Fibroblast of lung (primary cell): ENCODE measurements around the gene C10orf71. TPM values are rescaled to one million over a fixed set of nuclear protein-coding genes. Genes with fewer than 3 reads are reported as not detected.

Source experiments
- DNase-seq, 2 donors: peaks; one replicate each; pipeline versions ENCODE4 v3.0.0 to v3.0.0-alpha.2; 2010; ENCODE audit warnings: low read depth in 2 of 2
- H2AFZ ChIP-seq: 2 replicates; pipeline ENCODE4 v1.5.1; 2012; ENCODE audit warnings: low read length, control low read depth, inconsistent platforms
- H3K27ac ChIP-seq: 2 replicates; pipeline ENCODE4 v1.5.1; 2011; ENCODE audit warnings: low read length, control low read depth; ENCODE audit not compliant: insufficient read depth
- H3K27me3 ChIP-seq: 2 replicates; pipeline ENCODE4 v1.5.1; 2011; ENCODE audit warnings: mild to moderate bottlenecking, low read length; ENCODE audit not compliant: control insufficient read depth, insufficient read depth
- H3K36me3 ChIP-seq: 2 replicates; pipeline ENCODE4 v1.5.1; 2011; ENCODE audit warnings: low read length; ENCODE audit not compliant: control insufficient read depth, insufficient read depth
- H3K4me1 ChIP-seq: 2 replicates; pipeline ENCODE4 v1.5.1; 2011; ENCODE audit warnings: low read length; ENCODE audit not compliant: control insufficient read depth, insufficient read depth; ENCODE audit errors: extremely low read depth
- H3K4me2 ChIP-seq: 2 replicates; pipeline ENCODE4 v1.5.1; 2011; ENCODE audit warnings: low read length, control low read depth; ENCODE audit not compliant: insufficient read depth; ENCODE audit errors: extremely low read depth
- H3K4me3 ChIP-seq, 4 experiments: fragments of 200-600 bp in 1 of 4; sonication (generic) in 1 of 4; replicated peaks in 1 of 4; 2 replicates each; pipeline ENCODE4 v1.5.1; 2011 to 2016; ENCODE audit warnings: low read length in 4 of 4, low read depth in 3 of 4, mild to moderate bottlenecking in 3 of 4, control low read depth in 2 of 4, inconsistent platforms in 1 of 4, mixed read lengths in 1 of 4; ENCODE audit not compliant: insufficient read depth in 1 of 4; ENCODE audit errors: control extremely low read depth in 1 of 4
- H3K79me2 ChIP-seq: 2 replicates; pipeline ENCODE4 v1.5.1; 2012; ENCODE audit warnings: mild to moderate bottlenecking, low read length, inconsistent platforms; ENCODE audit not compliant: control insufficient read depth, insufficient read depth
- H3K9ac ChIP-seq: 2 replicates; pipeline ENCODE4 v1.5.1; 2011; ENCODE audit warnings: mild to moderate bottlenecking, low read length, control low read depth; ENCODE audit not compliant: insufficient read depth
- H3K9me3 ChIP-seq: 2 replicates; pipeline ENCODE4 v1.5.1; 2012; ENCODE audit warnings: low read depth, low read length; ENCODE audit not compliant: control insufficient read depth, insufficient read depth
- H4K20me1 ChIP-seq: 2 replicates; pipeline ENCODE4 v1.5.1; 2011; ENCODE audit warnings: low read length; ENCODE audit not compliant: control insufficient read depth, insufficient read depth; ENCODE audit errors: extremely low read depth
- CTCF ChIP-seq, 2 donors: IDR thresholded peaks in 1 of 2; conservative IDR thresholded peaks in 1 of 2; 1 replicate in 1 of 2; 2 replicates in 1 of 2; pipeline ENCODE4 v1.5.1; 2011 to 2012; ENCODE audit warnings: low read length in 2 of 2, control low read depth in 1 of 2, inconsistent platforms in 1 of 2, low read depth in 1 of 2, mild to moderate bottlenecking in 1 of 2
- EZH2 ChIP-seq: IDR thresholded peaks from 2 replicates; pipeline ENCODE4 v1.5.1; 2012; ENCODE audit warnings: low read length, control low read depth, mild to moderate bottlenecking; ENCODE audit errors: missing control alignments
- polyA plus RNA-seq, 2 donors: library from polyadenylated mRNA; depleted of rRNA in 1 of 2; stranded (reverse) in 1 of 2; unstranded in 1 of 2; fragments of >200 nt; gene quantifications; 2 replicates each; pipeline ENCODE4 v1.2.1, GENCODE V29; 2011 to 2012; ENCODE audit warnings: missing spikeins in 1 of 2
- total RNA-seq: library from RNA; depleted of rRNA; stranded (reverse); fragments of >200 nt; gene quantifications from 2 replicates; pipeline ENCODE4 v1.2.1, GENCODE V29; 2014

C10orf71 gene
- total and polyA plus RNA-seq, 2 donors (not counting 1 experiment from before 2014, with no cell fraction given), result not detected

GRCh38 chr10:49296836-49297235 lies 2.1 kb upstream of the C10orf71 start:
- TF ChIP-seq EZH2 (no peak), CTCF (conservative IDR thresholded peaks at IDR 0.05 in 1 of 2, IDR thresholded peaks at IDR 0.05 in 1 of 2; ENCODE audit: low read depth in 1 of 2, low read length in 2 of 2) (no peak)
- H4K20me1 ChIP-seq, result no peaks in the 10 kb centered on the region
- no peak for DNase-seq
- H3K4me1 ChIP-seq, result no peaks in the 10 kb centered on the region
- H2AFZ ChIP-seq, result no peak overlapping the region
- no peaks in the 10 kb centered on the region for H3K9me3 ChIP-seq
- peaks cover 11% of the 10 kb centered on the region for H3K27me3 ChIP-seq
- no peaks in the 10 kb centered on the region for H3K36me3 ChIP-seq
- no peak overlapping the region for H3K4me3 ChIP-seq
- no peak overlapping the region for H3K4me2 ChIP-seq
- no peaks in the 10 kb centered on the region for H3K79me2 ChIP-seq
- no peak overlapping the region for H3K27ac ChIP-seq
- H3K9ac ChIP-seq, result no peak overlapping the region

- no peak overlapping the region for H3K9ac ChIP-seq
Measured at GRCh38 chr10:49297818-49298670, 926 bp upstream of the C10orf71 start.

GRCh38 chr10:49298671-49298982 lies 343 bp upstream of the C10orf71 start:
- DNase-seq, result no peak
- no peak overlapping the region for H3K4me3 ChIP-seq
- H3K4me1 ChIP-seq, result no peaks in the 10 kb centered on the region
- H3K79me2 ChIP-seq, result no peaks in the 10 kb centered on the region
- H3K4me2 ChIP-seq, result no peak overlapping the region
- peaks cover 11% of the 10 kb centered on the region for H3K27me3 ChIP-seq
- no peaks in the 10 kb centered on the region for H4K20me1 ChIP-seq
- no peaks in the 10 kb centered on the region for H3K36me3 ChIP-seq
- TF ChIP-seq EZH2 (no peak), CTCF (conservative IDR thresholded peaks at IDR 0.05 in 1 of 2, IDR thresholded peaks at IDR 0.05 in 1 of 2; ENCODE audit: low read depth in 1 of 2, low read length in 2 of 2) (no peak)
- no peaks in the 10 kb centered on the region for H3K9me3 ChIP-seq
- no peak overlapping the region for H3K27ac ChIP-seq
- H3K9ac ChIP-seq, result no peak overlapping the region
- H2AFZ ChIP-seq, result no peak overlapping the region

More at GRCh38 chr10:49297818-49298670, 926 bp upstream of the C10orf71 start:
- Histone ChIP-seq H3K4me1 (no peaks in the 10 kb centered on the region), H3K79me2 (no peaks in the 10 kb centered on the region), H3K4me2 (no peak overlapping the region), H3K36me3 (no peaks in the 10 kb centered on the region), H3K9me3 (no peaks in the 10 kb centered on the region), H2AFZ (no peak overlapping the region), H3K4me3 (no peak overlapping the region), H4K20me1 (no peaks in the 10 kb centered on the region), H3K27me3 (peaks cover 11% of the 10 kb centered on the region), H3K27ac (no peak overlapping the region)
- no peak for TF ChIP-seq CTCF (conservative IDR thresholded peaks at IDR 0.05 in 1 of 2, IDR thresholded peaks at IDR 0.05 in 1 of 2; ENCODE audit: low read depth in 1 of 2, low read length in 2 of 2)
- no peak for TF ChIP-seq EZH2
- DNase-seq, result no peak
